HepG2 (cell line): ENCODE results near the gene GIPC3. TPM values are rescaled to one million over a fixed set of nuclear protein-coding genes. Genes with fewer than 3 reads are reported as not detected.
A peak's percentile ranks its signal among the peaks of the same experiment; 100 is the strongest.

Experiments
- ATAC-seq: fragments of 200-7000 bp; cut with Tn5 transposase; 3 replicates; pipeline ENCODE4 v1.9.1; 2020; ENCODE audit warnings: mild to moderate bottlenecking, moderate library complexity
- BruUV-seq: library from RNA; stranded (reverse); fragments of 400-500 nt; replicated peaks from 2 replicates; lab custom pipeline; 2021; lab: Mats Ljungman, UMichigan
- CTCF ChIA-PET: fragments of 300-600 bp; formaldehyde crosslinking; extraction: SDS; loops from one replicate; lab custom pipeline; 2021; ENCODE audit warnings: low total read pairs, inconsistent platforms, low intra/inter-chr PET ratio; lab: Yijun Ruan, JAX
- POLR2A ChIA-PET: fragments of 350-600 bp; sonication (Branson Sonifier 250); formaldehyde crosslinking; loops from one replicate; lab custom pipeline; 2020; ENCODE audit warnings: antibody characterized with exemption, inconsistent platforms; lab: Yijun Ruan, JAX
- DNase-seq: peaks from one replicate; pipeline ENCODE4 v3.0.0-alpha.2; 2015; ENCODE audit warnings: low spot score
- FAIRE-seq: peaks from 3 replicates; lab custom pipeline; 2011; peaks lifted over from hg19 to GRCh38; lab: Jason Lieb, UNC
- H2AFZ ChIP-seq: one replicate; pipeline ENCODE4 v1.6.1; 2011; ENCODE audit warnings: low read length, inconsistent platforms
- H3K27ac ChIP-seq: fragments of 300-600 bp; 3 replicates; pipeline ENCODE4 v1.8.0; 2011; ENCODE audit warnings: mixed run types, mild to moderate bottlenecking, mixed read lengths, low read length, inconsistent platforms; ENCODE audit not compliant: insufficient read depth; ENCODE audit errors: extremely low read length
- H3K27me3 ChIP-seq, 2 experiments: fragments of 200-600 bp in 1 of 2; 2 replicates in 1 of 2; 3 replicates in 1 of 2; pipeline versions ENCODE4 v1.6.0 to v1.8.0; 2011; ENCODE audit warnings: low read length in 2 of 2, mild to moderate bottlenecking in 2 of 2, moderate library complexity in 2 of 2, inconsistent platforms in 1 of 2; ENCODE audit not compliant: insufficient read depth in 2 of 2, control insufficient read depth in 1 of 2
- H3K36me3 ChIP-seq, 2 experiments: fragments of 200-600 bp in 1 of 2; replicated peaks in 1 of 2; 2 replicates in 1 of 2; 3 replicates in 1 of 2; pipeline versions ENCODE4 v1.5.1 to v1.8.0; 2011; ENCODE audit warnings: low read length in 2 of 2, inconsistent platforms in 1 of 2; ENCODE audit not compliant: insufficient read depth in 2 of 2, control insufficient read depth in 1 of 2
- H3K4me1 ChIP-seq: 2 replicates; pipeline ENCODE4 v1.5.1; 2012; ENCODE audit warnings: low read length, inconsistent platforms; ENCODE audit not compliant: insufficient read depth
- H3K4me2 ChIP-seq: 2 replicates; pipeline ENCODE4 v1.6.0; 2011; ENCODE audit warnings: low read depth, low read length, inconsistent platforms
- H3K4me3 ChIP-seq, 3 experiments: fragments of 200-600 bp in 1 of 3; sonication (generic), shearing (Covaris generic) in 1 of 3; replicated peaks in 1 of 3; 2 replicates each; pipeline ENCODE4 v1.5.1; 2011 to 2016; ENCODE audit warnings: low read length in 3 of 3, inconsistent platforms in 2 of 3, low read depth in 2 of 3, mild to moderate bottlenecking in 2 of 3, control low read depth in 1 of 3, mixed read lengths in 1 of 3; ENCODE audit not compliant: insufficient read depth in 1 of 3
- H3K79me2 ChIP-seq: one replicate; pipeline ENCODE4 v1.6.1; 2011; ENCODE audit warnings: low read length, inconsistent platforms; ENCODE audit not compliant: insufficient read depth
- H3K9ac ChIP-seq: 2 replicates; pipeline ENCODE4 v1.6.0; 2011; ENCODE audit warnings: mild to moderate bottlenecking, low read depth, low read length, inconsistent platforms; ENCODE audit not compliant: insufficient read depth
- H3K9me3 ChIP-seq: 2 replicates; pipeline ENCODE4 v1.5.1; 2012; ENCODE audit warnings: mild to moderate bottlenecking, low read length
- H4K20me1 ChIP-seq: 2 replicates; pipeline ENCODE4 v1.6.0; 2011; ENCODE audit warnings: inconsistent platforms, mild to moderate bottlenecking, low read length, moderate library complexity; ENCODE audit not compliant: insufficient read depth
- ADNP ChIP-seq: sonication (generic); formaldehyde crosslinking; IDR thresholded peaks from 2 replicates; pipeline ENCODE4 v1.4.0; 2020; ENCODE audit warnings: missing genetic modification reagents
- HNRNPL ChIP-seq: fragments of 200-400 bp; formaldehyde crosslinking; IDR thresholded peaks from 2 replicates; pipeline ENCODE4 v1.6.1; 2017; ENCODE audit warnings: mild to moderate bottlenecking, low read depth, low read length
- NFE2L2 ChIP-seq: fragments of 150-350 bp; IDR thresholded peaks from 2 replicates; pipeline ENCODE4 v1.6.1; 2014; ENCODE audit warnings: low read length
- NFYB ChIP-seq: sonication (generic); formaldehyde crosslinking; IDR thresholded peaks from 2 replicates; pipeline ENCODE4 v1.4.0; 2020; ENCODE audit warnings: missing genetic modification reagents
- PCBP2 ChIP-seq: fragments of 200-400 bp; formaldehyde crosslinking; optimal IDR thresholded peaks from 2 replicates; pipeline ENCODE3; 2018; ENCODE audit warnings: low read length, low read depth; ENCODE audit not compliant: poor library complexity, severe bottlenecking
- SCMH1 ChIP-seq: sonication (generic); formaldehyde crosslinking; IDR thresholded peaks from 2 replicates; pipeline ENCODE4 v1.9.0; 2021; ENCODE audit warnings: missing genetic modification reagents, mild to moderate bottlenecking, borderline replicate concordance
- STAG1 ChIP-seq: sonication (generic); formaldehyde crosslinking; IDR thresholded peaks from 2 replicates; pipeline ENCODE4 v1.4.0; 2020; ENCODE audit warnings: missing genetic modification reagents
- ZMYM3 ChIP-seq: sonication (generic); formaldehyde crosslinking; IDR thresholded peaks from 2 replicates; pipeline ENCODE4 v1.5.1; 2020; ENCODE audit warnings: mild to moderate bottlenecking, missing genetic modification reagents
- whole genome bisulfite sequencing: methylation state at CpG from one replicate; pipeline ENCODE4 v1.1.6; 2017; ENCODE audit warnings: low lambda C conversion rate; 5-methylcytosine and 5-hydroxymethylcytosine counted together
- in situ Hi-C: cut with HindIII; loops from 2 replicates; pipeline ENCODE4 v1.10.0; 2017; ENCODE audit warnings: low pct_unique_long_range_greater_than_20kb; ENCODE audit not compliant: extremely low pct_ligation_motif_present
- intact Hi-C: fragments of 100-400 bp; cut with micrococcal nuclease; formaldehyde crosslinking; loops from one replicate; pipeline ENCODE4 v1.10.0; 2022; ENCODE audit not compliant: unreplicated experiment
- polyA plus RNA-seq, 8 experiments: library from polyadenylated mRNA; depleted of rRNA in 3 of 8; stranded (reverse) in 7 of 8; unstranded in 1 of 8; fragments of >200 nt; fragmentation: Illumina TruSeq in 4 of 8; extraction: Trizol in 4 of 8; gene quantifications; 2 replicates each; pipeline versions ENCODE4 v1.2.1 to v1.2.3, GENCODE V29; 2011 to 2016; ENCODE audit warnings: low read depth in 4 of 8, missing spikeins in 1 of 8, mixed read lengths in 1 of 8; ENCODE audit not compliant: insufficient read depth in 1 of 8
- total RNA-seq, 5 experiments: library from RNA; depleted of rRNA; stranded (reverse); fragments of >200 nt; fragmentation: Illumina TruSeq; extraction: Trizol; gene quantifications; 2 replicates each; pipeline ENCODE4 v1.2.3, GENCODE V29; 2016; ENCODE audit warnings: low read depth in 1 of 5
- TF ChIP-seq, protein P1 (sequence below): sonication (generic); formaldehyde crosslinking; IDR thresholded peaks from 2 replicates; pipeline ENCODE4 v1.4.0; 2020; ENCODE audit warnings: missing genetic modification reagents
- TF ChIP-seq, protein P2 (sequence below): sonication (generic); formaldehyde crosslinking; IDR thresholded peaks from 2 replicates; pipeline ENCODE4 v1.5.0; 2020; ENCODE audit warnings: missing genetic modification reagents, mild to moderate bottlenecking, borderline replicate concordance
- TF ChIP-seq, protein P3 (sequence below): sonication (generic); formaldehyde crosslinking; IDR thresholded peaks from 2 replicates; pipeline ENCODE4 v1.5.0; 2020; ENCODE audit warnings: mild to moderate bottlenecking, missing genetic modification reagents, moderate library complexity

Gene GIPC3
- total and polyA plus RNA-seq, 2 of the 13 experiments (the other 11 are each of a cell fraction or from before 2014, with no cell fraction given) = 0.05 TPM; not detected in 1

DNA sequence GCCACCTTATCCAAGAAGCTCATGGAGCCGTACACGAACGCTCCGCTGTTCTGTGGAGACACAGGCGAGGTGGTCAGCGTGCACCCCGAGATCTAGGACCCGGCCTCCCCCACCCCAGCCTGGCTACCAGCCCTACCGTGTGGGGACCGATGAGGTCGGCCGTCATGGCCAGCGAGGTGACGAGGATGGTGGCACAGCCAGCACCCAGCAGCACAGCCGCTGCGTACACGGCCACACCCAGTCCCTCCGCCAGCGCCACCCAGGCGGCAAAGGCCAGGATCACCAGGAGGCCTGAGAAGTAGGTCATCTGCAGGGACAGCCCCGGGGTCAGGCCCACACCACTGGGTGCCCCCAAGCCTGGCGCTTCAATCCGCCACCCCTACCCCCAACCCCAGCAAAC is 39.2 kb upstream of the GIPC3 start:
- intact Hi-C loops = no loop called here
- Histone ChIP-seq H3K9ac (no peak overlapping the region), H3K4me3 (no peak overlapping the region), H3K27ac (no peak overlapping the region), H3K4me2 (no peak overlapping the region), H2AFZ (no peak overlapping the region)
- no peak for ATAC-seq
- CTCF ChIA-PET = interaction anchor here (2.3 kb wide), 1 partner anchor 29 kb away, joined by 14 read pairs; no protein-coding TSS in a partner anchor
- BruUV-seq = no TSS peak
- no peak for TF ChIP-seq SCMH1
- TF ChIP-seq, protein P1, sequence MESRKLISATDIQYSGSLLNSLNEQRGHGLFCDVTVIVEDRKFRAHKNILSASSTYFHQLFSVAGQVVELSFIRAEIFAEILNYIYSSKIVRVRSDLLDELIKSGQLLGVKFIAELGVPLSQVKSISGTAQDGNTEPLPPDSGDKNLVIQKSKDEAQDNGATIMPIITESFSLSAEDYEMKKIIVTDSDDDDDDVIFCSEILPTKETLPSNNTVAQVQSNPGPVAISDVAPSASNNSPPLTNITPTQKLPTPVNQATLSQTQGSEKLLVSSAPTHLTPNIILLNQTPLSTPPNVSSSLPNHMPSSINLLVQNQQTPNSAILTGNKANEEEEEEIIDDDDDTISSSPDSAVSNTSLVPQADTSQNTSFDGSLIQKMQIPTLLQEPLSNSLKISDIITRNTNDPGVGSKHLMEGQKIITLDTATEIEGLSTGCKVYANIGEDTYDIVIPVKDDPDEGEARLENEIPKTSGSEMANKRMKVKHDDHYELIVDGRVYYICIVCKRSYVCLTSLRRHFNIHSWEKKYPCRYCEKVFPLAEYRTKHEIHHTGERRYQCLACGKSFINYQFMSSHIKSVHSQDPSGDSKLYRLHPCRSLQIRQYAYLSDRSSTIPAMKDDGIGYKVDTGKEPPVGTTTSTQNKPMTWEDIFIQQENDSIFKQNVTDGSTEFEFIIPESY (CRISPR knock-in tag) = 0 out of 2 replicates have a peak, but pooled peaks have one; percentile 41
- TF ChIP-seq, all 625 proteins: peak for 1
- 96% methylated on average over 10 of the region's 23 CpGs for WGBS
- Histone ChIP-seq H3K9me3 (no peaks in the 10 kb centered on the region), H3K36me3 (peaks cover 3 to 10% of the 10 kb centered on the region in 2 experiments; a peak in 3 of 5 replicates), H4K20me1 (no peaks in the 10 kb centered on the region), H3K79me2 (no peaks in the 10 kb centered on the region), H3K27me3 (no peaks in the 10 kb centered on the region), H3K4me1 (no peaks in the 10 kb centered on the region)
- DNase-seq (no peak), FAIRE-seq (no peak)
- POLR2A ChIA-PET = no interaction called here
- in situ Hi-C loops = no loop called here

DNA sequence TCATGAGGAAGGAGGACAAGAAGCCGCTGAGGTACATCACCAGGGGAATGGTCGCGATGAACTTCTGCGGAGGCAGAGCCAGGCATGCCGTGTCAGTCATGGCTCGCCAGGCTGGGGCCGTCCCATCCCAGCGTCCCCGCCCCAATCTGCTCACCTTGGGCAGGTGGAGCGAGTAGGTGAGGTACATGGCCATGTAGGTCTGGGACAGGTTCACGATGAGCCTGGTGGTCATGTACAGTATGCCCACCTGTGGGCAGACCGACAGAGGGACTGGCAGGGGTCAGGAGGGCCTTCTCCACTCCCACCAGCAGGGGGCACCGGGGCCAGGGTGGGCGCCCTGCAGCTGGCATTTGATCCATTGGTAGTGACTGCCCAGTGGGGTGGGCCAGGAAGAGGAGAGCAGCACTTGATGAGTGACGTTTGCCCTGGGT is 38.0 kb upstream of the GIPC3 start:
- H4K20me1 ChIP-seq = no peaks in the 10 kb centered on the region
- DNase-seq (no peak), FAIRE-seq (no peak), ATAC-seq (no peak)
- BruUV-seq = no TSS peak
- ChIA-PET CTCF (interaction anchor here (1.5 kb wide), 1 partner anchor 28 kb away, joined by 3 read pairs; no protein-coding TSS in a partner anchor), POLR2A (no interaction called here)
- H3K27me3 ChIP-seq = no peaks in the 10 kb centered on the region
- no peak overlapping the region for H2AFZ ChIP-seq
- H3K4me1 ChIP-seq = no peaks in the 10 kb centered on the region
- H3K27ac ChIP-seq = no peak overlapping the region
- H3K79me2 ChIP-seq = no peaks in the 10 kb centered on the region
- H3K4me3 ChIP-seq = no peak overlapping the region
- H3K9ac ChIP-seq = no peak overlapping the region
- in situ Hi-C loops = no loop called here
- peaks cover 3 to 10% of the 10 kb centered on the region in 2 experiments; a peak in 3 of 5 replicates for H3K36me3 ChIP-seq
- WGBS = 100% methylated on average over 6 of the region's 15 CpGs
- no peak overlapping the region for H3K4me2 ChIP-seq
- intact Hi-C loops = no loop called here
- no peaks in the 10 kb centered on the region for H3K9me3 ChIP-seq
- TF ChIP-seq ADNP (CRISPR knock-in tag) = peak; percentile 72; the same call in 1 of the 2 replicates
- no peak for TF ChIP-seq NFYB
- TF ChIP-seq PCBP2 = no peak
- TF ChIP-seq, protein P2, sequence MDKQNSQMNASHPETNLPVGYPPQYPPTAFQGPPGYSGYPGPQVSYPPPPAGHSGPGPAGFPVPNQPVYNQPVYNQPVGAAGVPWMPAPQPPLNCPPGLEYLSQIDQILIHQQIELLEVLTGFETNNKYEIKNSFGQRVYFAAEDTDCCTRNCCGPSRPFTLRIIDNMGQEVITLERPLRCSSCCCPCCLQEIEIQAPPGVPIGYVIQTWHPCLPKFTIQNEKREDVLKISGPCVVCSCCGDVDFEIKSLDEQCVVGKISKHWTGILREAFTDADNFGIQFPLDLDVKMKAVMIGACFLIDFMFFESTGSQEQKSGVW (CRISPR knock-in tag) = no peak
- TF ChIP-seq ZMYM3 (CRISPR knock-in tag) = peak; percentile 94
- TF ChIP-seq, protein P3, sequence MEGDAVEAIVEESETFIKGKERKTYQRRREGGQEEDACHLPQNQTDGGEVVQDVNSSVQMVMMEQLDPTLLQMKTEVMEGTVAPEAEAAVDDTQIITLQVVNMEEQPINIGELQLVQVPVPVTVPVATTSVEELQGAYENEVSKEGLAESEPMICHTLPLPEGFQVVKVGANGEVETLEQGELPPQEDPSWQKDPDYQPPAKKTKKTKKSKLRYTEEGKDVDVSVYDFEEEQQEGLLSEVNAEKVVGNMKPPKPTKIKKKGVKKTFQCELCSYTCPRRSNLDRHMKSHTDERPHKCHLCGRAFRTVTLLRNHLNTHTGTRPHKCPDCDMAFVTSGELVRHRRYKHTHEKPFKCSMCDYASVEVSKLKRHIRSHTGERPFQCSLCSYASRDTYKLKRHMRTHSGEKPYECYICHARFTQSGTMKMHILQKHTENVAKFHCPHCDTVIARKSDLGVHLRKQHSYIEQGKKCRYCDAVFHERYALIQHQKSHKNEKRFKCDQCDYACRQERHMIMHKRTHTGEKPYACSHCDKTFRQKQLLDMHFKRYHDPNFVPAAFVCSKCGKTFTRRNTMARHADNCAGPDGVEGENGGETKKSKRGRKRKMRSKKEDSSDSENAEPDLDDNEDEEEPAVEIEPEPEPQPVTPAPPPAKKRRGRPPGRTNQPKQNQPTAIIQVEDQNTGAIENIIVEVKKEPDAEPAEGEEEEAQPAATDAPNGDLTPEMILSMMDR (CRISPR knock-in tag) = peak; percentile 64
- peak; percentile 21; the same call in 1 of the 2 replicates for TF ChIP-seq STAG1
- TF ChIP-seq NFE2L2 = no peak
- peak; percentile 75; the same call in 1 of the 2 replicates for TF ChIP-seq HNRNPL
